ENCODE results near the gene TEAD2.
"Not testable (repeated sequence)": the region's sequence is repeated elsewhere in the genome, so short reads cannot be mapped to it uniquely, and the experiment has no call there.

Gene TEAD2

DNA sequence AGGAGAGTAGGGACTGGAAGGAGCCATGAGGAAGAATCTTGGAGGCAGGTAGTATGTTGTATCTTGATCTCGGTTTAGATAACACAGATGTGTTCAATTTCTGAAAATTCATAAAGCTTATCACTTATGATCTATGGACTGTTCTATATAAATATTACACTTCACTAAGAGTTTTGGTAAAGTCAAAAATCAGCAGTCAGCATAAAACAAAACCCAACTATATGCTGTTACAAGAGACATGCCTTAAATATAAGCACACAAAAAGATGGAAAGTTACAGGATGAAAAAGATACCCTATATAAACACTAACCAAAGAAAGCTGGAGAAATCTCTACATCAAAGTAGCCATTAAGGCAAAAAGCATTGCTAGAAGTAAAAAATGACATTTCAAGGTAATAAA is 21.4 kb upstream of the TEAD2 start:
- Histone ChIP-seq H3K36me3 (ENCODE audit: control insufficient read depth in 2 of 2, insufficient read depth in 2 of 2, low read length in 2 of 2) (no peaks in the 10 kb centered on the region), H3K27me3 (ENCODE audit: control insufficient read depth in 2 of 2, insufficient read depth in 2 of 2, low read length in 2 of 2) (no peaks in the 10 kb centered on the region)

DNA sequence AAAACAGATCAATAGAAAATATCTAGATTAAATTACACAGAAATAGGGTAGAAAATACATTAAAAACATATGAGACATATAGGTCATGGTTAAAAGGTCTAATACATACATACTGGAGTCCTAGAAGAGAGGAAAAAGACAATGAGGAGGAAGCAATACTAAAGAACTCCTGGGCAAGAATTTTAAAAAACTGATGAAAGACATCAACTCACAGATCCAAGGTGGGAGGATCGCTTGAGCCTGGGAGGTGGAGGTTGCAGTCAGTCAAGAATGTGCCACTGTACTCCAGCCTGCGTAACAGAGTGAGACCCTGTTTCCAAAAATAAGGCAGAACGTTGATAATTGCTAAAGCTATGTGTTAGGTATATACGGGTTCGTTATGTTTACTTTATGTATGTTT is 20.4 kb upstream of the TEAD2 start:
- Histone ChIP-seq H3K4me1 (ENCODE audit: control insufficient read depth in 2 of 2, insufficient read depth in 2 of 2, low read length in 2 of 2) (no peaks in the 10 kb centered on the region), H3K27me3 (ENCODE audit: control insufficient read depth in 2 of 2, insufficient read depth in 2 of 2, low read length in 2 of 2) (no peaks in the 10 kb centered on the region), H3K4me3 (ENCODE audit: low read length in 2 of 2) (no peak overlapping the region), H3K27ac (ENCODE audit: low read depth in 2 of 2, low read length in 2 of 2) (no peak overlapping the region), H3K9ac (ENCODE audit: low read depth in 1 of 2, low read length in 2 of 2) (no peak overlapping the region), H3K9me3 (ENCODE audit: control insufficient read depth in 2 of 2, low read length in 2 of 2) (peaks cover 5 to 6% of the 10 kb centered on the region in 2 donors), H3K36me3 (ENCODE audit: control insufficient read depth in 2 of 2, insufficient read depth in 2 of 2, low read length in 2 of 2) (no peaks in the 10 kb centered on the region)

More for the DNA sequence above, 21.4 kb upstream of the TEAD2 start:
- Histone ChIP-seq H3K27ac (ENCODE audit: low read depth in 2 of 2, low read length in 2 of 2) (no peak overlapping the region), H3K9ac (ENCODE audit: low read depth in 1 of 2, low read length in 2 of 2) (no peak overlapping the region), H3K4me1 (ENCODE audit: control insufficient read depth in 2 of 2, insufficient read depth in 2 of 2, low read length in 2 of 2) (no peaks in the 10 kb centered on the region), H3K9me3 (ENCODE audit: control insufficient read depth in 2 of 2, low read length in 2 of 2) (peaks cover 5 to 6% of the 10 kb centered on the region in 2 donors), H3K4me3 (ENCODE audit: low read length in 2 of 2) (no peak overlapping the region)

GRCh38 chr19:49380391-49380790 is 18.2 kb upstream of the TEAD2 start:
- Histone ChIP-seq H3K9me3 (ENCODE audit: control insufficient read depth in 2 of 2, low read length in 2 of 2) (peaks cover 5 to 6% of the 10 kb centered on the region in 2 donors), H3K36me3 (ENCODE audit: control insufficient read depth in 2 of 2, insufficient read depth in 2 of 2, low read length in 2 of 2) (no peaks in the 10 kb centered on the region), H3K4me3 (ENCODE audit: low read length in 2 of 2) (no peak overlapping the region), H3K27me3 (ENCODE audit: control insufficient read depth in 2 of 2, insufficient read depth in 2 of 2, low read length in 2 of 2) (peaks cover 0 to 2% of the 10 kb centered on the region in 2 donors), H3K27ac (ENCODE audit: low read depth in 2 of 2, low read length in 2 of 2) (no peak overlapping the region), H3K9ac (ENCODE audit: low read depth in 1 of 2, low read length in 2 of 2) (no peak overlapping the region), H3K4me1 (ENCODE audit: control insufficient read depth in 2 of 2, insufficient read depth in 2 of 2, low read length in 2 of 2) (no peaks in the 10 kb centered on the region)

DNA sequence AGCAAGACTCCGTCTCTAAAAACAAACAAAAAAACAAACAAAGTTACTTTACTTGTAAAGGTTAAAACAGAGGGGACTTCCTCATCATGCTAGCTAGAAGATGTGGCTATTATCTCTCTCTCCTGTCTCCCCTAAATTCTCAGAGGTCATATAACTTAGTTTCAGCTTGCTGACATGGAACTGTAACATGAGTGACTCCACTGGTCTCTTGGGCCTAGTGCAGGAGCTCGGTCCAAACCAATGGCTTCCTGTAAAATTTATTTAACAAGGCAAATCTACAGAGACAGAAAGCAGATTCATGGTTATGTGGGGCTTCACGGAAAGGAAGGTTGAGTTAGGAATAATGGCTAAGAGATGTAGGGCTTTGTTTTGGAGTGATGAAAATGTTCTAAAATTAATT is 16.3 kb upstream of the TEAD2 start:
- Histone ChIP-seq H3K36me3 (ENCODE audit: control insufficient read depth in 2 of 2, insufficient read depth in 2 of 2, low read length in 2 of 2) (no peaks in the 10 kb centered on the region), H3K4me1 (ENCODE audit: control insufficient read depth in 2 of 2, insufficient read depth in 2 of 2, low read length in 2 of 2) (no peaks in the 10 kb centered on the region), H3K9ac (ENCODE audit: low read depth in 1 of 2, low read length in 2 of 2) (no peak overlapping the region), H3K4me3 (ENCODE audit: low read length in 2 of 2) (no peak overlapping the region), H3K27me3 (ENCODE audit: control insufficient read depth in 2 of 2, insufficient read depth in 2 of 2, low read length in 2 of 2) (peaks cover 0 to 2% of the 10 kb centered on the region in 2 donors), H3K27ac (ENCODE audit: low read depth in 2 of 2, low read length in 2 of 2) (no peak overlapping the region), H3K9me3 (ENCODE audit: control insufficient read depth in 2 of 2, low read length in 2 of 2) (peaks cover 5 to 6% of the 10 kb centered on the region in 2 donors)

DNA sequence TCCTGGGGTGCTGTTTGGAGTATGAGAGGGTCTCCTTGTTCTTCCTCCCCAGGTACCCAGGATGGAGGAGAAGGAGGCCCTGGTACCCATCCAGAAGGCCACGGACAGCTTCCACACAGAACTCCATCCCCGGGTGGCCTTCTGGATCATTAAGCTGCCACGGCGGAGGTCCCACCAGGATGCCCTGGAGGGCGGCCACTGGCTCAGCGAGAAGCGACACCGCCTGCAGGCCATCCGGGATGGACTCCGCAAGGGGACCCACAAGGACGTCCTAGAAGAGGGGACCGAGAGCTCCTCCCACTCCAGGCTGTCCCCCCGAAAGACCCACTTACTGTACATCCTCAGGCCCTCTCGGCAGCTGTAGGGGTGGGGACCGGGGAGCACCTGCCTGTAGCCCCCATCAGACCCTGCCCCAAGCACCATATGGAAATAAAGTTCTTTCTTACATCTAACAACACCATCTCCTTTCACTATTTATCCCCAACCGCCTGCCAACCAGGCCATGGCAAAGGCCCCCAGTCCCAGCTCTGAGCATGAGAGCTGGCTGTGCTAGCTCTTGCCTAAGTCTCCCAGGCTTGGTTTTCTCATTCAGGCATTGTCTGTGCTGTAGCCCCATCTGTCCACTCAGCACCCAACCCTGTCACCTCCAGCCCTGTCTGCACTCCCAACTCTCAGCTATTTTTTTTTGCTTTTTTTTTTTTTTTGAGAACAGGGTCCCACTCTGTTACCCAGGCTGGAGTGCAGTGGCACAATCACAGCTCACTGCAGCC is 12.6 kb upstream of the TEAD2 start:
- Histone ChIP-seq H3K27ac (ENCODE audit: low read depth in 2 of 2, low read length in 2 of 2) (no peak overlapping the region), H3K9ac (ENCODE audit: low read depth in 1 of 2, low read length in 2 of 2) (no peak overlapping the region), H3K9me3 (ENCODE audit: control insufficient read depth in 2 of 2, low read length in 2 of 2) (peaks cover 0 to under 1% of the 10 kb centered on the region in 2 donors), H3K4me3 (ENCODE audit: low read length in 2 of 2) (no peak overlapping the region), H3K27me3 (ENCODE audit: control insufficient read depth in 2 of 2, insufficient read depth in 2 of 2, low read length in 2 of 2) (peaks cover 0 to 2% of the 10 kb centered on the region in 2 donors), H3K36me3 (ENCODE audit: control insufficient read depth in 2 of 2, insufficient read depth in 2 of 2, low read length in 2 of 2) (no peaks in the 10 kb centered on the region), H3K4me1 (ENCODE audit: control insufficient read depth in 2 of 2, insufficient read depth in 2 of 2, low read length in 2 of 2) (no peaks in the 10 kb centered on the region)

GRCh38 chr19:49373174-49373573 is 11.0 kb upstream of the TEAD2 start:
- H3K27ac ChIP-seq (ENCODE audit: low read depth in 2 of 2, low read length in 2 of 2); H3K4me1 ChIP-seq (ENCODE audit: control insufficient read depth in 2 of 2, insufficient read depth in 2 of 2, low read length in 2 of 2); H3K36me3 ChIP-seq (ENCODE audit: control insufficient read depth in 2 of 2, insufficient read depth in 2 of 2, low read length in 2 of 2); H3K9ac ChIP-seq (ENCODE audit: low read depth in 1 of 2, low read length in 2 of 2); H3K27me3 ChIP-seq (ENCODE audit: control insufficient read depth in 2 of 2, insufficient read depth in 2 of 2, low read length in 2 of 2); H3K4me3 ChIP-seq (ENCODE audit: low read length in 2 of 2): not testable (repeated sequence)
- peaks cover 0 to 10% of the 10 kb centered on the region in 2 donors for H3K9me3 ChIP-seq (ENCODE audit: control insufficient read depth in 2 of 2, low read length in 2 of 2)

DNA sequence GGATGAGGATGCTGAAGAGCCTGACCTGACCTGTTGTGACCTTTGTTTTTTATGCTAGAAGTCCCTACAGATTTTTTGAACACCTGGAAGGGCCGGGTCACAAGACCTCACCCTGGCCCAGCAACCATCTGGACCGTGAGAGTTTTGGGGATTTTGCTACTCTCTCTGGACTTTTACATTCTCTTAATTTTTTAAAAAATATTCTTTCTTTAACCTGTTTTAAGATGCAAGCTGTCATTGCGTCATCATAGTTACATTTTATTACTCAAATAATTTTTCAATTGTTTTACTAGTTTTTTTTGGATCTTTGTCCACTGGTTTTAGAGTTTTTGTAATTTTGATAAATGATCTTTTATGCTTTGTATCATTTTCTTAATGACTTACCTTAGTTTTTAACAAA is 9.0 kb upstream of the TEAD2 start:
- Histone ChIP-seq H3K9me3 (ENCODE audit: control insufficient read depth in 2 of 2, low read length in 2 of 2) (peaks cover 0 to 10% of the 10 kb centered on the region in 2 donors), H3K4me1 (ENCODE audit: control insufficient read depth in 2 of 2, insufficient read depth in 2 of 2, low read length in 2 of 2) (no peaks in the 10 kb centered on the region), H3K4me3 (ENCODE audit: low read length in 2 of 2) (no peak overlapping the region), H3K27ac (ENCODE audit: low read depth in 2 of 2, low read length in 2 of 2) (no peak overlapping the region), H3K36me3 (ENCODE audit: control insufficient read depth in 2 of 2, insufficient read depth in 2 of 2, low read length in 2 of 2) (no peaks in the 10 kb centered on the region), H3K27me3 (ENCODE audit: control insufficient read depth in 2 of 2, insufficient read depth in 2 of 2, low read length in 2 of 2) (peaks cover 0 to 2% of the 10 kb centered on the region in 2 donors), H3K9ac (ENCODE audit: low read depth in 1 of 2, low read length in 2 of 2) (no peak overlapping the region)

GRCh38 chr19:49368711-49369358 is 6.6 kb upstream of the TEAD2 start:
- H3K27ac ChIP-seq (ENCODE audit: low read depth in 2 of 2, low read length in 2 of 2): no peak overlapping the region
- H3K27me3 ChIP-seq (ENCODE audit: control insufficient read depth in 2 of 2, insufficient read depth in 2 of 2, low read length in 2 of 2): no peaks in the 10 kb centered on the region
- H3K9ac ChIP-seq (ENCODE audit: low read depth in 1 of 2, low read length in 2 of 2): no peak overlapping the region
- H3K4me3 ChIP-seq (ENCODE audit: low read length in 2 of 2): no peak overlapping the region
- H3K36me3 ChIP-seq (ENCODE audit: control insufficient read depth in 2 of 2, insufficient read depth in 2 of 2, low read length in 2 of 2): no peaks in the 10 kb centered on the region
- no peaks in the 10 kb centered on the region for H3K4me1 ChIP-seq (ENCODE audit: control insufficient read depth in 2 of 2, insufficient read depth in 2 of 2, low read length in 2 of 2)
- peaks cover 0 to 10% of the 10 kb centered on the region in 2 donors for H3K9me3 ChIP-seq (ENCODE audit: control insufficient read depth in 2 of 2, low read length in 2 of 2)

DNA sequence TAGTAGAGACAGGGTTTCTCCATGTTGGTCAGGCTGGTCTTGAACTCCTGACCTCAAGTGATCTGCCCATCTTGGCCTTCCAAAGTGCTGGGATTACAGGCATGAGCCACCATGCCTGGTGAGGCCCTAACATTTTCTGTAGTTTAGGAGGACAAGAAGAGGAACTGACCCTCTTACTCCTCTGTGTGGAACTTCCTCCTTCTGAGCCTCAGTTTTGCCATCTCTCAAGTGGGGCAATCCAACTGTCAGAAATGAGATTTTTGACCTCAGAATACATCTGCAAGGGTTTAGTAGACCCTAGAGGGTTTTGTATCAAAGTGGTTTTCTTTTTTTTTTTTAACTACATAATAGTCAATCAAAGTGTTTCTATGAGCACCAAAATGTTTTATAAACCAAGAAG is 3.9 kb upstream of the TEAD2 start:
- Histone ChIP-seq H3K4me1 (ENCODE audit: control insufficient read depth in 2 of 2, insufficient read depth in 2 of 2, low read length in 2 of 2) (peaks cover 7 to 12% of the 10 kb centered on the region in 2 donors), H3K9me3 (ENCODE audit: control insufficient read depth in 2 of 2, low read length in 2 of 2) (peaks cover 0 to 10% of the 10 kb centered on the region in 2 donors), H3K27me3 (ENCODE audit: control insufficient read depth in 2 of 2, insufficient read depth in 2 of 2, low read length in 2 of 2) (peaks cover 0 to 4% of the 10 kb centered on the region in 2 donors)

GRCh38 chr19:49364083-49364737 is 2.0 kb upstream of the TEAD2 start:
- peak overlapping the region in 1 of 2 donors; percentile 56 for H3K27ac ChIP-seq (ENCODE audit: low read depth in 2 of 2, low read length in 2 of 2)
- H3K36me3 ChIP-seq (ENCODE audit: control insufficient read depth in 2 of 2, insufficient read depth in 2 of 2, low read length in 2 of 2): no peaks in the 10 kb centered on the region
- H3K9me3 ChIP-seq (ENCODE audit: control insufficient read depth in 2 of 2, low read length in 2 of 2): peaks cover 0 to 4% of the 10 kb centered on the region in 2 donors
- H3K4me1 ChIP-seq (ENCODE audit: control insufficient read depth in 2 of 2, insufficient read depth in 2 of 2, low read length in 2 of 2): peaks cover 7 to 12% of the 10 kb centered on the region in 2 donors
- peak overlapping the region; percentile 52 to 58 for H3K4me3 ChIP-seq (ENCODE audit: low read length in 2 of 2)
- H3K9ac ChIP-seq (ENCODE audit: low read depth in 1 of 2, low read length in 2 of 2): no peak overlapping the region
- H3K27me3 ChIP-seq (ENCODE audit: control insufficient read depth in 2 of 2, insufficient read depth in 2 of 2, low read length in 2 of 2): peaks cover 0 to 4% of the 10 kb centered on the region in 2 donors

More for the DNA sequence above, 3.9 kb upstream of the TEAD2 start:
- Histone ChIP-seq H3K27ac (ENCODE audit: low read depth in 2 of 2, low read length in 2 of 2) (no peak overlapping the region), H3K4me3 (ENCODE audit: low read length in 2 of 2) (no peak overlapping the region), H3K36me3 (ENCODE audit: control insufficient read depth in 2 of 2, insufficient read depth in 2 of 2, low read length in 2 of 2) (no peaks in the 10 kb centered on the region), H3K9ac (ENCODE audit: low read depth in 1 of 2, low read length in 2 of 2) (no peak overlapping the region)

Data from mucosa of rectum (tissue), 2 donors.